Stimulated activated CD8-positive, alpha-beta memory T cell treated with anti-CD3 and anti-CD28 coated beads, Interleukin-12 subunit alpha, Interleukin-12 subunit beta, amount 100 ng/mL, for 24 hours (primary cell): ENCODE measurements around the gene MMP24OS.

Experiments used
- DNase-seq: peaks from one replicate; pipeline ENCODE4 v3.0.0-alpha.2; 2020; ENCODE audit errors: extremely low read depth

The MMP24OS gene

GRCh38 chr20:35291654-35292503, 14.0 kb upstream of the MMP24OS start, which contains the start of gene FAM83C:
Gene FAM83C, minus strand, starts transcription at chr20:35292425. Its CDS starts 121 bp downstream, at chr20:35292304.
- DNase-seq: no peak

GRCh38 chr20:35290887-35291417, 13.0 kb upstream of the MMP24OS start:
- DNase-seq: no peak

DNA sequence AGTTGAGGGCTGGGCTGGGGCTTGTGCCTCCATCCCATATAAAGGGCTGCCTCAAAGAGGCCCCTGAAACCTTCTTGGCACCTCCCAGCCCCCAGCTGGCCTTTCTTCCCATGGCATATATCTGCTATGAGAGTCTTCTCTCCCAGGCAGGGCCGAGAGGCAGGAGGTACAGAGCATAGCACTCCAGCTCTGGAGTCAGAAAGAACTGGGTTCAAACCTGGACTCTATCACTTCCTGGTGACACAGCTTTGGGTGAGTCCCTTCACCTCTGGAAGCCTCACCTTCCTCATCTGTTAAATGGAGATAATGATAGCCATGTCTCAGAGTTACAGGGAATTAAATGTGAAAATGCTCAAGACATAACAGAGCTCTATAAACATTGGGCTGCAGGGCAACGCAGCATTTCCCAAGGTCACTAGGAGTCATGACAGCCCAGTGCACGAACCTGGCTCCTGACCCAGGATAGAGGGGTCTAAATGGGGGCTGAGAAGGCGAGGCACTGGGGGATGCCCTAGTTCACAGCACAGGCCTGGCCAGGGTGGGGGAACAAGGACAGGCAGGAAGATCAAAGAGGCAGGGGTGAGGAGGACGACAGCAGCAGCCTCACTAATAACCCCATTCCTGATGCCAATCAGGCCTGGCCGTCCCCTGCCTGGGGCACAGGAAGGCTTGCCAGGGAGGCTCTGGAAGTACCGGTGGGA, 12.4 kb upstream of the MMP24OS start:
- no peak for DNase-seq

DNA sequence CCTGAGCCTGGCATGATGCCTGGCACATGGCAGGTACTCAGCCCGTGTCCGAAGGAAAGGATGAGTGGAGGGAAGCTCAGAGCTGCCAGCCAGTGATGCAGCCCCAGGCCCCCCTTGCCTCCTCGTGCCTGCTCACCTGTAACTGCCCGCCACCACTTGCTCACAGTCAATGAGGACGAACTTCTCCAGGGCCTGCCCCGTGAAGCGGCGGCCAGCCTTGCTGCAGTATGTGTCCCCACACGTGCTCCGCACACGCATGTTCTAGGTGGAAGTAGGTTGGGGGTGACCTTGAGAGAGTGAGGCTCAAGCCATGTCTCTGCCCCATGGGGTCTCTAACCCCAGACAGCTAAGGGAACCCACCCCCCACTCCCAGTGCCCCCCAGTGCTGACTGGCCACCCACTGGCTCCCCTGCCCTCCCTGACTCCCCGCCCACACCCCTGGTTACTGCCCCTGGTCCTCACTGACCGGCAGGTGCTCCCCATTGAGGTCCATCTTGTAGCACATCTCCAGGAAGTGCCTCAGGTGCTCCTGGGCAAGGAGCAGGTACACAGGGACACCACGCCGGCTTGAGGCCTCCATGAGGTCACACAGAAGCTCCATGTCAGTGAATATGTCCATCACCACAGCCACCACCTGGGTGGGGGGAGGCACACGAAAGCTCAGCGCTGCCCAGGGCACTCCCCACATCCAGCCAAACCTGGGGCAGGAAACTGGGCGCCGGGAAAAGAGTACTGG, 10.6 kb upstream of the MMP24OS start:
- no peak for DNase-seq

DNA sequence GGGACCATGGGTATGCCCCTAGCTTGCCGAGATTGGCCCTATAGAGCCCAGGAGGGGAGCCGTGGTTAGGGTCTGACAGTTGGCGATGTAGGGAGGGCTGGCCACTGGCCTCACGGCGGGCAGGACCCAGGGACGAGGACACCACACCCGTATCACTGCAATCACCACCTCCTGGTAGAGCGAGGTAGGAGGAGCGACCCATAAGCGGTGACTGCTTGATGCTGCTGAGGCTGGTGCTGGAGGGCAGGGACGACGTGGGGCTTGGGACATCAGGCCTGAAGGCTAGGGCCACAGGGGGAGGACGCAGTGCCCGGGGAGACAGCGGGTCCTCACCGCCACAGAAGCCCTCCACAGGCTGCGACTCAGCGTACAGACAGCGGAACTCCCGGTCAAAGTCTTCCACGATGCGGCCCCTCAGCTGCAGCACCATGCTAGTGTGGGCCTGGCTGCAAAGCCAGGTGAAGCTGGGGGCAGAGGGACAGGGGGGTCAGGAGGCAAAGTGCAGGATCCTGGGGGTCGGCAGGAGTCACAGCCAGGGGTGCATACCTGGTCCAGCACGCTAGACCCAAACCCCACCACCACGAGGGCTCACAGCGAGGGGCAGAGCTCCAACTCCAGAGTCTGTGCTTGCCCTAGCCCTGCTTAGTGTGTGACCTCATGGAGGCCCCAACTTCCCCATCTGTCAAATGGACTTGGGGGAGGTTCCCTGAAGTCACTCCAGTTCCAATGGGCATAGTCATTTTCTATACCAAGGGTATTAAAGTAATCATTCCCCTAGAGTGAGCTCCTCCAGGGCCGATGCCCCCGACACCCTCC, 9.8 kb upstream of the MMP24OS start:
- DNase-seq: no peak

DNA sequence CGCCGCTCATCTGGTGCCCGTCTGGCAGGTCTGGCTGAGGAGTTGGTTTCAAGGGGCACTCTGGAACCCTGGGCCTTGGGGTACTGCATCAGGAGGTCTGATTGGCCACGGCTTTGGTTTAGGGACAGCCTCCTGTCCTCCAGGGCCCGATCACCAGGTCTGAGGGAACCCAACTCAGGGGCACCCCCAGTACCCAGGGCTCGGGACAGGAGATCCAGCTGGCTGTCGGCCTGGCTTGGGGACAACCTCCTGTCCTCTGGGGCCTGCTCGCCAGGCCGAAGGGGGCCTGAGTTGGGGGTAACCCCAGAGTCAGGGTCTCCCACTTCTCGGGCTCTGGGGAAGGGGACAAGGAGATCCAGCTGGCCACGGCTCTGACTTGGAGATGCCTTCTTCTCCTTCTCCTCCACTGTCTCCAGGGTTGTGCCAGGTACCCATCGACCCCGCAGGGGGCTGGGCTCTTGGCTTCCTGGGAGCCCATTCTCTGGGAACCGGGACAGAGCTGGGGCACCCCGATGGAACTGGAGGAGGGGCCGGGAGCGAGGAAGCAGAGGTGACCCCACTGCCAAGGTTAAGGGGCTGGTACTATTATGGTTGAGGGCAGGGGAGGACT, 9.1 kb upstream of the MMP24OS start:
- DNase-seq: no peak

GRCh38 chr20:35286077-35286898, 8.4 kb upstream of the MMP24OS start:
- DNase-seq: no peak

DNA sequence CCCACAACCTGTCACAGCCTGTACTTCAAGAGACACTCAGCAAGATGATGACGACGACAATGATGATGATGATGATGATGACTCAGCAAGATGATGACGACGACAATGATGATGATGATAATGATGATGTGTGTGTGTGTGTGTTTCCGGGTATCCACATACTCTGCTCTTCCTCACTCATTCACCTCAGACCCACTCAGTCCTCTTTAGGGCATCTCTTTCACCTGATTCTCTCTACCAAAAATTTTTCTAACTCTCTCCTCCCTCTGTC, 7.8 kb upstream of the MMP24OS start:
- DNase-seq: no peak

DNA sequence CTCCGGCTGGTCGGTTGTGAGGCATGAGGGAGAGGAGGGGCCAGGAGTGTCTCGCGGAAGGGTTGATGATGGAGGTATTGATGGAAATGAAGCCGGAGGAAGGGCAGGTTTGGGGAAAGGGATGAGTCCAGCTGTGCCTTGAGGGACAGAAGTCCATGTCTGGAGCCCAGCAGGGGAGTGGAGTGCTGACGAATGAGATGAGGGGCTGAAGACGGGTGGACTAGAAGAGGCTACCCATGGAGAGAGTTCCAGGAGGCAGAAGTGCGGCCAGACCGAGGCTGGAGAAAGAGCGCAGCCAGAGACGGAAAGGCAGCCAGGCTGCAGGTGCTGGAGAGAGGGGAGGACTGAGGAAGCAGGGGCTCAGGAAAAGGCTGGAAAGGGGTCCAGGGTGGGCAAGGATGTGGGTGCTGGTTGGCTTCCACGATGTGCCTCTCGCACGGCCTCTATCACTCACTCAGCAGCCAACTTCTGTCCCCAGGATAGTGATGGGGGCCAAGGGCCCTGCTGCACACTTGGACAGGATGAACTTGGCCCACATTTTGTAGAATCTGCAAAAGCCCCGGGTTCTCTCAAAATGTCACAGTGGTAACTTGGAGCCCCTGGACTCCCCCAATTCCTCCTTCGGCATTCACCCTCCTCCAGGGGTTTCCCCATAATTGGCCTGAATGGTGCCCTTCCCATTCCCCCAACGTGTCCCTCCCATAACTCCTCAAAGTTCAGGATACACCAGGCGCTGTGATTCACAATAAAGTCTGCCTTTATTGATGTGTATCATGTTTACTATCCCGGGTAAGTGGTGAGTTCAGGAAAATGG, 7.3 kb upstream of the MMP24OS start:
- no peak for DNase-seq

- peak; percentile 55 for DNase-seq
These were observed 6.5 kb upstream of the MMP24OS start, which contains the start of gene EIF6 for GRCh38 chr20:35284267-35284991. Gene EIF6, minus strand, starts transcription at chr20:35284772. Its CDS starts 285 bp downstream, at chr20:35284487.

DNA sequence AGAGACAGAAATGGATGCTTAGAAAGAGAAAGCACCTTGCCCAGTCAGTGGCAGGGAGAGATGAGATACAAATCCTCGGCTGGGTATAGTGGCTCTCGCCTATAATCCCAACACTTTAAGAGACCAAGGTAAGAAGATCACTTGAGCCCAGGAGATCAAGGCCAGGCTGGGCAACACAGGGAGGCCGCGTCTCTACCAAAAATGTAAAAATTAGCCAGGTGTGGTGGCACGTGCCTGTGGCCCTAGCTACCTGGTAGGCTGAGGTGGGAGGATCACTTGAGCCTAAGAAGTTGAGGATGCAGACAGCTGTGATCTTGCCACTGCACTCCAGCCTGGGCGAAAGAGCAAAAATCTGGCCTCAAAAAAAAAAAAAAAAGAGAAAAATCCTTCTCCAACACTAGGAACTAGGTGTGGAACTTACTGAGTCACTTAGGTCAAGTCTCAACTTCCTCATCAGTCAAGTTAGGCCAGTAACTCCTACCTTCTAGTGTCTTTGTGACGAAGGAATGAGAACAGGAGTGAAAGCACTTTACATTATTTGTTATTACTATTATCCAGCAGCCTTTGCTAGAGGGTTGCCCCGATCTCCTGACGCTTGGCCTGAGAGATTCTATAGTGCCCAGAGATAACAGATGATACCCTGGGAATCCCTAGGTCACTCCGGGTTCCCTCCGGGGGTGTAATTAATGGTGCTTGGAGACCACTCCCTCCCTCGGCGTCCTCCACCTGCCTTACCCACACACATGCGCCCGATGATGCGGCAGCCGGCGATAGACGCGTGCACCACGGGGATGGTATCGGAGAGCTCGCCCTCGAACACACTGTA, 5.7 kb upstream of the MMP24OS start:
- no peak for DNase-seq

DNA sequence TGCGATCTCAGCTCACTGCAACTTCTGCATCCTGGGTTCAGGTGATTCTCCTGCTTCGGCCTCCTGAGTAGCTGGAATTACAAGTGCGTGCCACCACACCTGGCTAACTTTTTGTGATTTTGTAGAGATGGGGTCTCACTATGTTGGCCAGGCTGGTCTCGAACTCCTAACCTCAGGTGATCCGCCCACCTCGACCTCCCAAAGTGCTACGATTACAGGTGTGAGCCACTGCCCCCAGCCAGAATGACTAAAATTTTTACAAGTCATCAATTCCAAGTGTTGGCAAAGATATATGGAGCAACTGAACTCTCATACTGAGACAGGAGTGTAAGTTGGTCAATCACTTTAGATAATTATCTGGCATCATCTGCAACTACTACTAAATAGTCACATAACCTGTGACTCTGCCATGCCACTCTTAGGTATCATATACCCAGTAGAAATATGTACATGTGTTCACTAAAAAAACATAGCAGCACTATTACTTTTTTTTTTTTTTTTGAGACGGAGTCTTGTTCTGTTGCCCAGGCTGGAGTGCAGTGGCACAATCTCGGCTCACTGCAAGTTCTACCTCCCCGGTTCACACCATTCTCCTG, 3.7 kb upstream of the MMP24OS start:
- no peak for DNase-seq

- no peak for DNase-seq
These were observed 2.6 kb upstream of the MMP24OS start for GRCh38 chr20:35280523-35280922.

DNA sequence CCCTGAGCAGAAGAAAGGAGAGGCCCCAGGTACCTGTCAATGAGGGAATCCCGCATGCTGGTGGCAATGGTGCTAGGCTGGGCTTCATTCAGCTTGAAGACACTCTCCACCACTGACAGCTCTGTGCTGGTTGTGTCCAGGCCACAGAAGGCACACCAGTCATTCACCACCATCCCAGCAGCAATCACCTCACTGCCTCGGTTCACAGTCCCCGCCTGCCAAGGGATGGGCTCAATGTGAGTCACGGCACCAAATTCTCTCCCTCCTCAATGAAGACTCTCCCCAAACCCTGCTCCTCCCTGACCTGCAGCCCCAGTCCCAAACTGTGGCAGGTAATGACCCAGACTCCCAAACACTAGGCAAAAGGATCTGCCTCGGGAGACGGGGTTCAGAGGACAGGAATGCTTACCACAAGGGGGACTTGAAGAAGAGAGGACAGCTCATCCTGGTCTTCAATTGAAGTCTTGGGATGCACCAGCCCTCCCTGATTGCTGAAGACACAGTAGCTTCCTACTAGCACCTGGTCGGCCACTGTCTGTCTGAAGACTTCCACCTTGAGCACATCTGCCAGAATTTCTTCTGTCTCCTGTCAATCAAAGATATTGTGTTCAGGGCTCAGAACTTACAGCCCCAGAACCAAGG, 1.7 kb upstream of the MMP24OS start:
- no peak for DNase-seq

- no peak for DNase-seq
These were observed 1.1 kb upstream of the MMP24OS start for GRCh38 chr20:35279040-35279439.

GRCh38 chr20:35277127-35277526, 795 bp downstream of the MMP24OS start:
- DNase-seq: no peak

DNA sequence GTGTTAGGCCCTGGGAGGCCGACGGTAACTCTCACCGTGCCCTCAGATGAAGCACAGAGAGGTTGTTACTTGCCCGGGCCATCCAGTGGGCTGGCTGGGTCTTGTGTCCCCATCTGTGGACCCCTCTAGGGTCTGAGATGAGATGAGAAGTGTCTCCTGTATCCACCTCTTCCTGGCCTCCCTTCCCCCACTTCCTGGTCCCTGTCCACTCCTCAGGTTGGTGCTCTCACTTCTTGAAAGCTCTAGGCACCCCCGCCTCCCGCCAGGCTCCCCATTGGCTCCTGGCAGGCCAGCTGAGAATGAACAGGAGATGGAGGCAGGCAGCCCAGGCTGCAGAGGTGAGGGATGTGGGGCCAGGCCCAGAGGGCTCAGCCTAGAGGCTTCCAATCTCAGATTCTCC, 1.5 kb downstream of the MMP24OS start:
- no peak for DNase-seq
